ENCODE data around the gene HNRNPH1.

- TF ChIP-seq CTCF (IDR thresholded peaks at IDR 0.05; ENCODE audit: low read depth, low read length, missing input control) (no peak), SP1 (IDR thresholded peaks at IDR 0.05) (no peak), GABPA (IDR thresholded peaks at IDR 0.05 in 1 of 2, conservative IDR thresholded peaks at IDR 0.05 in 1 of 2) (no peak), RAD21 (IDR thresholded peaks at IDR 0.05) (no peak), ZBTB33 (IDR thresholded peaks at IDR 0.05) (no peak), HNF4G (IDR thresholded peaks at IDR 0.05) (no peak), FOXA1 (IDR thresholded peaks at IDR 0.05) (no peak), TAF1 (conservative IDR thresholded peaks at IDR 0.05) (no peak), HNF4A (conservative IDR thresholded peaks at IDR 0.05) (no peak), REST (IDR thresholded peaks at IDR 0.05) (no peak), YY1 (IDR thresholded peaks at IDR 0.05) (no peak)
- TF ChIP-seq, protein P1, sequence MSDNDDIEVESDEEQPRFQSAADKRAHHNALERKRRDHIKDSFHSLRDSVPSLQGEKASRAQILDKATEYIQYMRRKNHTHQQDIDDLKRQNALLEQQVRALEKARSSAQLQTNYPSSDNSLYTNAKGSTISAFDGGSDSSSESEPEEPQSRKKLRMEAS (IDR thresholded peaks at IDR 0.05), result no peak
These were observed 3.7 kb downstream of the HNRNPH1 start for GRCh38 chr5:179619776-179620175.

All from liver (tissue), 3 donors.